H1 (cell line): ENCODE measurements around the gene GRM4. TPM values are rescaled to one million over a fixed set of nuclear protein-coding genes. Genes with fewer than 3 reads are reported as not detected.

Experiments used
- CTCF ChIA-PET: fragments of 300-600 bp; sonication (Branson Sonifier 250); formaldehyde crosslinking; loops from one replicate; lab custom pipeline; 2021; ENCODE audit not compliant: partially characterized antibody; lab: Charles Lee
- POLR2A ChIA-PET: fragments of 300-600 bp; sonication (Branson Sonifier 250); formaldehyde crosslinking; loops from one replicate; lab custom pipeline; 2021; ENCODE audit warnings: inconsistent platforms; ENCODE audit not compliant: partially characterized antibody; lab: Charles Lee
- DNase-seq, 2 experiments: peaks; one replicate each; pipeline versions ENCODE4 v3.0.0 to v3.0.0-alpha.2; 2010 to 2022; ENCODE audit warnings: low spot score in 2 of 2, low read depth in 1 of 2, mixed read lengths in 1 of 2
- FAIRE-seq: peaks from 2 replicates; lab custom pipeline; 2011; peaks lifted over from hg19 to GRCh38; lab: Jason Lieb, UNC
- H2AFZ ChIP-seq: 2 replicates; pipeline ENCODE4 v1.8.1; 2012; ENCODE audit warnings: low read length, inconsistent platforms
- H2AK5ac ChIP-seq: 2 replicates; pipeline ENCODE4 v1.6.1; 2013; ENCODE audit warnings: low read depth, low read length
- H2BK120ac ChIP-seq: replicated peaks from 2 replicates; pipeline ENCODE3; 2013; ENCODE audit warnings: low read depth, low read length, inconsistent platforms
- H2BK12ac ChIP-seq: 2 replicates; pipeline ENCODE4 v1.6.1; 2013; ENCODE audit warnings: low read depth, low read length
- H2BK15ac ChIP-seq: 2 replicates; pipeline ENCODE4 v1.6.1; 2013; ENCODE audit warnings: low read length
- H2BK20ac ChIP-seq: 2 replicates; pipeline ENCODE4 v1.6.1; 2013; ENCODE audit warnings: low read length
- H2BK5ac ChIP-seq: 2 replicates; pipeline ENCODE4 v1.6.1; 2013; ENCODE audit warnings: low read depth, low read length
- H3K14ac ChIP-seq: 2 replicates; pipeline ENCODE4 v1.6.1; 2013; ENCODE audit warnings: inconsistent platforms; ENCODE audit not compliant: insufficient read length
- H3K18ac ChIP-seq: 2 replicates; pipeline ENCODE4 v1.6.1; 2013; ENCODE audit warnings: low read length; ENCODE audit errors: extremely low read depth
- H3K23ac ChIP-seq: 2 replicates; pipeline ENCODE4 v1.6.1; 2013; ENCODE audit warnings: inconsistent platforms; ENCODE audit not compliant: insufficient read length
- H3K23me2 ChIP-seq: 2 replicates; pipeline ENCODE4 v1.6.1; 2013; ENCODE audit warnings: low read depth, low read length
- H3K27ac ChIP-seq: 2 replicates; pipeline ENCODE4 v1.6.1; 2011; ENCODE audit warnings: low read depth, low read length, inconsistent platforms
- H3K27me3 ChIP-seq, 4 experiments: replicated peaks in 1 of 4; 1 replicate in 1 of 4; 2 replicates in 3 of 4; pipeline versions ENCODE4 v1.6.1 to v1.8.1; 2011 to 2013; ENCODE audit warnings: low read length in 3 of 4, mild to moderate bottlenecking in 3 of 4, inconsistent platforms in 2 of 4, mixed read lengths in 2 of 4, moderate library complexity in 1 of 4; ENCODE audit not compliant: control insufficient read depth in 3 of 4, insufficient read depth in 3 of 4; ENCODE audit errors: extremely low read depth in 1 of 4
- H3K36me3 ChIP-seq, 4 experiments: 2 replicates each; pipeline versions ENCODE4 v1.6.1 to v1.8.1; 2011 to 2013; ENCODE audit warnings: mild to moderate bottlenecking in 4 of 4, low read length in 3 of 4, moderate library complexity in 2 of 4, control low read depth in 1 of 4, inconsistent platforms in 1 of 4; ENCODE audit not compliant: insufficient read depth in 4 of 4, control insufficient read depth in 2 of 4
- H3K4ac ChIP-seq: replicated peaks from 2 replicates; pipeline ENCODE3; 2013; ENCODE audit warnings: low read length, low read depth, mixed read lengths, inconsistent platforms; ENCODE audit not compliant: insufficient read length
- H3K4me1 ChIP-seq, 4 experiments: replicated peaks in 1 of 4; 1 replicate in 1 of 4; 2 replicates in 3 of 4; pipeline versions ENCODE4 v1.6.1 to v1.8.1; 2011 to 2013; ENCODE audit warnings: low read length in 3 of 4, inconsistent platforms in 2 of 4, mixed read lengths in 1 of 4; ENCODE audit not compliant: insufficient read depth in 4 of 4, control insufficient read depth in 3 of 4
- H3K4me2 ChIP-seq, 2 experiments: 2 replicates each; pipeline versions ENCODE4 v1.6.1 to v1.8.1; 2011 to 2013; ENCODE audit warnings: low read depth in 2 of 2, low read length in 2 of 2, control low read depth in 1 of 2, inconsistent platforms in 1 of 2, mild to moderate bottlenecking in 1 of 2; ENCODE audit not compliant: insufficient read depth in 1 of 2
- H3K4me3 ChIP-seq, 4 experiments: fragments of 200-600, 300-600 bp in 1 of 4; sonication (generic), shearing (Covaris generic), sonication (Bioruptor Twin) in 1 of 4; 2 replicates each; pipeline versions ENCODE4 v1.5.1 to v1.8.1; 2011 to 2016; ENCODE audit warnings: low read length in 4 of 4, low read depth in 3 of 4, control low read depth in 2 of 4, inconsistent platforms in 2 of 4, mild to moderate bottlenecking in 2 of 4, mixed read lengths in 1 of 4, moderate library complexity in 1 of 4; ENCODE audit not compliant: insufficient read depth in 2 of 4; ENCODE audit errors: extremely low read depth in 1 of 4
- H3K56ac ChIP-seq: replicated peaks from 2 replicates; pipeline ENCODE3; 2013; ENCODE audit warnings: low read depth, mild to moderate bottlenecking, mixed read lengths, low read length, inconsistent platforms; ENCODE audit not compliant: insufficient read length
- H3K79me1 ChIP-seq: 2 replicates; pipeline ENCODE4 v1.6.1; 2013; ENCODE audit warnings: low read depth, low read length, control low read depth
- H3K79me2 ChIP-seq, 2 experiments: 2 replicates each; pipeline versions ENCODE4 v1.6.1 to v1.8.1; 2012 to 2013; ENCODE audit warnings: low read length in 2 of 2, mild to moderate bottlenecking in 2 of 2, inconsistent platforms in 1 of 2; ENCODE audit not compliant: insufficient read depth in 2 of 2, control insufficient read depth in 1 of 2
- H3K9ac ChIP-seq, 4 experiments: replicated peaks in 1 of 4; 1 replicate in 1 of 4; 2 replicates in 3 of 4; pipeline versions ENCODE4 v1.6.1 to v1.8.1; 2011 to 2013; ENCODE audit warnings: low read depth in 3 of 4, low read length in 3 of 4, control low read depth in 2 of 4, mild to moderate bottlenecking in 2 of 4, moderate library complexity in 2 of 4, inconsistent platforms in 1 of 4; ENCODE audit errors: extremely low read depth in 1 of 4
- H3K9me3 ChIP-seq, 2 experiments: 2 replicates each; pipeline versions ENCODE4 v1.6.1 to v1.8.1; 2012 to 2013; ENCODE audit warnings: mild to moderate bottlenecking in 2 of 2, moderate library complexity in 2 of 2, control low read depth in 1 of 2, inconsistent platforms in 1 of 2, low read depth in 1 of 2, low read length in 1 of 2, mixed read lengths in 1 of 2; ENCODE audit not compliant: insufficient read depth in 2 of 2
- H4K20me1 ChIP-seq, 2 experiments: replicated peaks in 1 of 2; 2 replicates each; pipeline versions ENCODE3 to v1.8.1; 2011 to 2013; ENCODE audit warnings: inconsistent platforms in 2 of 2, low read length in 2 of 2, mild to moderate bottlenecking in 1 of 2; ENCODE audit not compliant: insufficient read depth in 2 of 2, control insufficient read depth in 1 of 2
- H4K5ac ChIP-seq: 2 replicates; pipeline ENCODE4 v1.6.1; 2013; ENCODE audit warnings: low read length, low read depth, mixed read lengths, inconsistent platforms; ENCODE audit not compliant: insufficient read length
- H4K8ac ChIP-seq: 2 replicates; pipeline ENCODE4 v1.8.0; 2013; ENCODE audit warnings: mild to moderate bottlenecking, moderate library complexity, low read length, inconsistent platforms; ENCODE audit not compliant: insufficient read depth; ENCODE audit errors: extremely low read depth
- H4K91ac ChIP-seq: replicated peaks from 2 replicates; pipeline ENCODE3; 2013; ENCODE audit warnings: low read length, mixed read lengths, inconsistent platforms; ENCODE audit not compliant: insufficient read length
- BACH1 ChIP-seq: IDR thresholded peaks from 2 replicates; pipeline ENCODE4 v1.6.1; 2012; ENCODE audit warnings: low read length, improper control_type of control experiment
- CTBP2 ChIP-seq: IDR thresholded peaks from 2 replicates; pipeline ENCODE4 v1.7.0; 2011; ENCODE audit warnings: borderline replicate concordance, mild to moderate bottlenecking, moderate library complexity, mixed read lengths, low read length; ENCODE audit not compliant: insufficient read depth, insufficient read length
- EGR1 ChIP-seq: IDR thresholded peaks from 2 replicates; pipeline ENCODE4 v1.6.1; 2011; ENCODE audit warnings: low read depth, low read length, borderline replicate concordance
- NRF1 ChIP-seq: IDR thresholded peaks from 2 replicates; pipeline ENCODE4 v1.6.1; 2011; ENCODE audit warnings: mild to moderate bottlenecking, low read depth, low read length, improper control_type of control experiment
- PHF8 ChIP-seq: fragments of 200-600 bp; sonication (generic); conservative IDR thresholded peaks from 2 replicates; pipeline ENCODE4 v1.7.1; 2012; ENCODE audit warnings: low read depth, mild to moderate bottlenecking, inconsistent platforms, low read length, moderate library complexity
- TAF7 ChIP-seq: optimal IDR thresholded peaks from 2 replicates; pipeline ENCODE3; 2011; ENCODE audit warnings: low read depth, mild to moderate bottlenecking, inconsistent platforms, low read length, moderate library complexity, borderline replicate concordance
- ZNF274 ChIP-seq: IDR thresholded peaks from 2 replicates; pipeline ENCODE4 v1.7.0; 2012; ENCODE audit warnings: low read length, borderline replicate concordance; ENCODE audit errors: extremely low read depth
- WGBS, 2 experiments: shearing (Covaris generic) in 1 of 2; methylation state at CpG; one replicate each; pipeline versions ENCODE4 v1.1.6 to v1.1.7; 2013 to 2015; ENCODE audit warnings: low lambda C conversion rate in 2 of 2, mixed read lengths in 2 of 2, inconsistent platforms in 1 of 2, low coverage in 1 of 2, missing lambda C conversion rate in 1 of 2; ENCODE audit not compliant: insufficient replicate concordance in 2 of 2, insufficient coverage in 1 of 2, insufficient read length in 1 of 2; ENCODE audit errors: extremely low coverage in 1 of 2, missing lambda C conversion rate in 1 of 2; 5-methylcytosine and 5-hydroxymethylcytosine counted together
- polyA plus RNA-seq, 7 experiments: library from polyadenylated mRNA; depleted of rRNA in 3 of 7; stranded (reverse) in 5 of 7; unstranded in 2 of 7; fragments of >200 nt in 5 of 7; fragments of 200-250 nt in 2 of 7; gene quantifications; 1 replicate in 5 of 7; 2 replicates in 1 of 7; 4 replicates in 1 of 7; pipeline versions ENCODE4 v1.2.1 to v1.2.3, GENCODE V29; 2011 to 2013; ENCODE audit warnings: missing spikeins in 2 of 7, mixed read lengths in 2 of 7
- total RNA-seq: library from RNA; stranded (reverse); fragmentation: NEBNext Ultra II Directional; extraction: Animal tissue kit (Norgen Biotek cat#: 25700); gene quantifications from 2 replicates; pipeline ENCODE4 v1.2.1, GENCODE V29; 2021
- TF ChIP-seq, protein P1 (sequence below): IDR thresholded peaks from 2 replicates; pipeline ENCODE4 v1.6.1; 2012; ENCODE audit warnings: inconsistent platforms

GRM4 gene
- total and polyA plus RNA-seq, 2 of the 8 experiments (the other 6 are each of a cell fraction or from before 2014, with no cell fraction given): 19.6 to 21.5 TPM

- Histone ChIP-seq H3K9ac (no peak overlapping the region), H3K79me1 (no peaks in the 10 kb centered on the region), H3K4me1 (peaks cover 0 to 10% (median 2%) of the 10 kb centered on the region in 4 experiments; a peak in 3 of 7 replicates), H2BK120ac (no peak overlapping the region), H3K14ac (no peak overlapping the region), H3K23ac (no peak overlapping the region), H3K27me3 (no peaks in the 10 kb centered on the region), H3K18ac (no peak overlapping the region; the same call in 1 of the 2 replicates), H2BK15ac (no peak overlapping the region), H3K36me3 (no peaks in the 10 kb centered on the region), H3K9me3 (no peaks in the 10 kb centered on the region), H2AFZ (no peak overlapping the region), H3K56ac (no peak overlapping the region), H3K4ac (peak overlapping the region; percentile 40), H3K4me3 (no peak overlapping the region), H4K91ac (no peak overlapping the region), H3K79me2 (no peaks in the 10 kb centered on the region), H2BK20ac (no peak overlapping the region), H4K8ac (peak overlapping the region; percentile 58), H3K27ac (no peak overlapping the region), H4K5ac (no peak overlapping the region), H3K4me2 (no peak overlapping the region), H3K23me2 (no peaks in the 10 kb centered on the region), H2AK5ac (0 out of 2 replicates have a peak overlapping the region, but pooled peaks have one; percentile 39), H4K20me1 (peaks cover 0 to 3% of the 10 kb centered on the region in 2 experiments), H2BK12ac (no peak overlapping the region), H2BK5ac (no peak overlapping the region)
- CTCF ChIA-PET: interaction anchor here (1.5 to 1.6 kb wide), 2 partner anchors 16 to 54 kb away, joined by 4 to 5 read pairs; no protein-coding TSS in a partner anchor
- no peak for DNase-seq
- FAIRE-seq: no peak
- 89% methylated on average over 13 of the region's 13 CpGs; no CpG with 5 or more reads in 1 of the 2 experiments for WGBS, 2 experiments
- POLR2A ChIA-PET: interaction anchor here (1.0 kb wide), 1 partner anchor 61 kb away, joined by 3 read pairs; no protein-coding TSS in a partner anchor
- TF ChIP-seq, protein P1, sequence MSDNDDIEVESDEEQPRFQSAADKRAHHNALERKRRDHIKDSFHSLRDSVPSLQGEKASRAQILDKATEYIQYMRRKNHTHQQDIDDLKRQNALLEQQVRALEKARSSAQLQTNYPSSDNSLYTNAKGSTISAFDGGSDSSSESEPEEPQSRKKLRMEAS: no peak
- TF ChIP-seq TAF7 (no peak), NRF1 (no peak), BACH1 (no peak), PHF8 (no peak), EGR1 (no peak), ZNF274 (no peak), CTBP2 (no peak)
These were observed 61.1 kb downstream of the GRM4 start for GRCh38 chr6:34084591-34085290.
